HUES48 (cell line): Measurements from ENCODE around the gene CCNL2.

Experiments
- H3K27ac ChIP-seq: one replicate; pipeline ENCODE4 v1.7.0; 2013; ENCODE audit warnings: low read depth, low read length, inconsistent platforms
- H3K27me3 ChIP-seq: 2 replicates; pipeline ENCODE4 v1.6.1; 2013; ENCODE audit warnings: mild to moderate bottlenecking, low read length; ENCODE audit not compliant: control insufficient read depth, insufficient read depth
- H3K36me3 ChIP-seq: 2 replicates; pipeline ENCODE4 v1.6.1; 2013; ENCODE audit warnings: low read length; ENCODE audit not compliant: control insufficient read depth, insufficient read depth
- H3K4me1 ChIP-seq: 2 replicates; pipeline ENCODE4 v1.6.1; 2013; ENCODE audit warnings: mild to moderate bottlenecking, low read length; ENCODE audit not compliant: control insufficient read depth, insufficient read depth
- H3K4me3 ChIP-seq: 2 replicates; pipeline ENCODE4 v1.5.1; 2013; ENCODE audit warnings: mild to moderate bottlenecking, low read depth, low read length
- H3K9ac ChIP-seq: 2 replicates; pipeline ENCODE4 v1.6.1; 2013; ENCODE audit warnings: mild to moderate bottlenecking, low read depth, low read length, moderate library complexity
- H3K9me3 ChIP-seq: 2 replicates; pipeline ENCODE4 v1.6.1; 2013; ENCODE audit warnings: low read length; ENCODE audit not compliant: control insufficient read depth, insufficient read depth

CCNL2 gene

DNA sequence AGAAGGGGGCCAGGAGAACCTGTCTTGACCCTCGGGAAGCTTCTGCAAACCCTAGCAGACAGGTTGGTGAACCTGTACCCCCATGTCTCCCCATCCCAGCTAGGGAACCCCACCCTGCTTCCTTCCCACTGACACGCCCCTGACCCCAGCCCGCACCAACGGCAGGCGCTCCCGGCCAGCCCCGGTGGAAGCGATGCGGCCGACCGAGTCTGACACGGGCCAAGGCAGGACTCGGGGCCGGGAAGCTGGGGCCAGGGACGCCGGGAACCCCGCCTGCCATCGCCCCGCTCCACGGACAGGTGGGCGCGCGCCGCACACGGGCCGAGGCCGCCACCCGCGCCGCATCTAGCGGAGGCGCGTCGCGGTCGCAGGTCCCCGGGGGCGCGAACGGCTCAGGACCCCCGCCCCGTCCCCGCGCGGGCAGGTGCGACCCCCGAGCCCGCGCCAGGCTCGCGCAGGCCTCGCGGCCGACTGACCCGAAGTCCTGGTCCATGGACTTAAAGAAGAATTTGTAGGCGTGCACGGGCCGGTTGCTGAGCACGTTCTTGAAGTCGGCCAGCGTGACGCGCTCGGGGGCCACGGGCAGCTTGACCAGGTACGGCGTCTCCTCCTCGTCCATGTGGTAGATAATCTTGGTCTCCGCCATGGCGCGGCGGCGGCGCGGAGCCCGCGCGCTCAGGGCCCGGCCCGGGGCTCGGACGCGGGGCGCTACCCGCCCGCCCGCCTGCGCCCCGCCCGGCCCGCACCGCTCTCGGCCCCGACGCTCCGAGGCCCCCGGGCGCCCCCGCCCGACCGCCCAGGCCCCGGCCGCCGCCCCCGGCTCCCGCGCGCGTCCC is 50.5 kb downstream of the CCNL2 start:
- H3K27me3 ChIP-seq: peaks cover 5% of the 10 kb centered on the region; the same call in 1 of the 2 replicates
- H3K4me3 ChIP-seq: peak overlapping the region; percentile 83
- H3K27ac ChIP-seq: no peak overlapping the region
- peak overlapping the region; percentile 48; the same call in 1 of the 2 replicates for H3K9ac ChIP-seq
- no peaks in the 10 kb centered on the region for H3K9me3 ChIP-seq
- peaks cover 28% of the 10 kb centered on the region for H3K4me1 ChIP-seq
- no peaks in the 10 kb centered on the region for H3K36me3 ChIP-seq

DNA sequence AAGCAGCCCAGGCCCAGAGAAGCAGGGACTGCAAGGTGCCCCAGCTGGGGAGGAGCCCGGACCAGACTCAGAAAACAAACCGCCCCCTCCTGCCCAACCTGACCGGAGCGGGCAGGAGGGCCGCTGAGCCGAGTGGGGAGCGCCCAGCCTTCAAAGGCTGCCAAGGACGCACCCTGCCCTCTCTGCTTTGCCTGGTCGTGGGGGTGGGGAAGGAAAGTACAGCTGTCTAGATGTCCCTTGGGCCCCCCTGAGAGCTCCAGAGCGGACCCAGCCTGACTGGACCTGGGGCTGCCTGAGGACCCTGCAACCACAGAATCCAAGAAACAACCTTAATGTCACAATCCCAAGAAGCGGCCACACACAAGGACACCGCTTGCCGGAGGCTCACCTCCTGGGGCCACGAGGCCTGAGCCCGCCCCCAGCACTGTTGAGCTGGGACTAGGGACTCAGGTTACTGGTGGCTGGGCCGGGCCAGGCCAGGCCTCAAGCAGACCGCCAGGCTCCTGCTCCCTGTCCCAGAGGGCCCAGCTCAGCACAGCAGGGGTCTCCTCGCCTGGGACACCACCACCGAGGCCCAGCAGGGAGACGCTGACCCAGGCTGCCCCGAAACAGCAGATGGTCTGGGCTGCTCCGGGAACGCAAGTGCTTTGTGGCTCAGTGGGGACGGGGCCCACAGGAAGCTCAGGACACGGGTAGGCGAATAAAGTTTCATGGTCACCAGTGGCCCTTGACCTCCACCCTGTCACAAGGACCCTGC is 51.3 kb downstream of the CCNL2 start:
- Histone ChIP-seq H3K9ac (no peak overlapping the region; the same call in 1 of the 2 replicates), H3K27me3 (peaks cover 5% of the 10 kb centered on the region; the same call in 1 of the 2 replicates), H3K4me3 (peak overlapping the region; percentile 83), H3K27ac (peak overlapping the region; percentile 64), H3K9me3 (no peaks in the 10 kb centered on the region), H3K36me3 (no peaks in the 10 kb centered on the region), H3K4me1 (peaks cover 20% of the 10 kb centered on the region)

DNA sequence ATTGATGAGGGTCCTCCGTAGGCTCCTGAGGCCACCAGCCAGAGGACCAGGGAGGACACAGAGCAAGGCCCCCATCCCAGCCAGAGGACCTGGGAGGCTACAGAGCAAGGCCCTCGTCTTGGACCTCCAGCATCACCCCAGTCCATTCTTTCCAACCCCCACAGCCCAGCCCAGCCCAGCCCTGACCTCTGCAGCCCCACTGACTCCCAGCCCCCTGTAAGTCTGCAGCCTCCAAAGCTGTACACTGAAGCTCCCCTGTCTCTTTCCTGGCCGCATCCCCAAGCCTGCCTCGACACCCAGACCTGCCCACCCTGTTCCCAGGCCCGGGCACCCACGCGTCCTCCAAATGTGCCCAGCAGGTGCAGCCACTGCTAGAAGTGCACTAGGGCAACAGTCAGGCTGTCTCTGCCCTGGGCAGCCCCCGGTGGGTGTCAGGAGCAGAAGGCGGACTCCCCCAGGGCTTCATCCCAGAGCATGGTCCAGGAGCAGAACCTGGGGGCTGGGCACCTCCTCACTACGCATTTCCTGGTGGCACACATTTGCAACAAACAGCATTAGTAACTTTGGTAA is 52.0 kb downstream of the CCNL2 start:
- no peaks in the 10 kb centered on the region for H3K36me3 ChIP-seq
- no peak overlapping the region for H3K9ac ChIP-seq
- no peaks in the 10 kb centered on the region for H3K27me3 ChIP-seq
- peak overlapping the region; percentile 83; the same call in 1 of the 2 replicates for H3K4me3 ChIP-seq
- H3K4me1 ChIP-seq: peaks cover 13% of the 10 kb centered on the region
- H3K27ac ChIP-seq: no peak overlapping the region
- H3K9me3 ChIP-seq: no peaks in the 10 kb centered on the region

DNA sequence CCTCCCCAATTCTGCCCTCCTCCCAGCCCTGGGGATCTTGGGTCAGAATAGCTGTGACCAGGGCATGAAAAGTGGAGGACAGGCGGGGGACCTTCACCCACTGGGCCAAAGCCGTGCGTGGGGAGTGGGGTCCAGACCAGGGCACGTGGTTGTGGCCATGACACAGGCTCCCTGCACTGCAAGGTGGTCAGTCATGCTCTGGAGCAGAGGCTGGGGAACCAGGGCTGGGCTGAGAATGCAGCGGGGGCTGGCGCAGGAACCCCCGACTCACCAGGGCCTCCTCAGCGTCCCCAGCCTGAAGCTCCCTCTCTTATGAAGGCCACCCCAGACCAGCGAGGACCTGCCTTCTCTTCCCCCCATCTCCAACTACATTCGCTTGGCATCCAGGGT is 52.6 kb downstream of the CCNL2 start:
- Histone ChIP-seq H3K4me3 (no peak overlapping the region), H3K9me3 (no peaks in the 10 kb centered on the region), H3K27ac (no peak overlapping the region), H3K27me3 (no peaks in the 10 kb centered on the region), H3K36me3 (peaks cover 2% of the 10 kb centered on the region), H3K4me1 (peaks cover 11% of the 10 kb centered on the region), H3K9ac (no peak overlapping the region)

DNA sequence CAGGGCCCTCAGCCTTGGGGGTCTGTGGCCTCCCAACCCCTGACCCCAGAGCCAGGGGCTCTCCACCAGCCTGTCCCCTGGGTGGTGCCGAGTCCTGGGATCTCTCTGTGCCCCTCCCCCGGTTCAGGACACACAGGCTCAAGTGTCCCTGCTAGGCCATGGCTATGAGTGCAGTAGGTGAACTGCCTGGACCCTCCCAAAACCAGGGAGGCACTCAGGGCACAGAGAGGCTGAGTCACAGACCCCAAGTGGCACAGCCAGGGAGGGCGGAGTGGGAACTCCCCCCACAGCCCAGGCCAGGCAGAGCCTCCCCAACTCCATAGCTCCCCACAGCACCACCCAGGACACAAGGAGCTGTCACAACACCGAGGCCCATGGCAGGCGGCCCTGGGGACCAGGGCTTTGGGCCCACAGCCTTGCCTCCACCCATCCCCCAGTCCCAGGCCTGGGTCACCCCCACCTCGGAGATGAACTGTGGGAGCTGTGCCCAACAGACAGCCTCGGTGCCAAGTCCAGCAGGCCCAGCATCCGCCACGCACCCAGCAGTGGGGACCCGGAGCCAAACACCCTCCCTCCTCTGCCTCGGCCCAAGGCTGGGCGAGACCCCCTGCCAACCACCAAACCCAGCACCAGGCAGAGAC is 53.2 kb downstream of the CCNL2 start:
- Histone ChIP-seq H3K9me3 (no peaks in the 10 kb centered on the region), H3K4me1 (peaks cover 9% of the 10 kb centered on the region), H3K4me3 (no peak overlapping the region), H3K9ac (no peak overlapping the region), H3K27ac (no peak overlapping the region), H3K27me3 (no peaks in the 10 kb centered on the region), H3K36me3 (peaks cover 7% of the 10 kb centered on the region)

DNA sequence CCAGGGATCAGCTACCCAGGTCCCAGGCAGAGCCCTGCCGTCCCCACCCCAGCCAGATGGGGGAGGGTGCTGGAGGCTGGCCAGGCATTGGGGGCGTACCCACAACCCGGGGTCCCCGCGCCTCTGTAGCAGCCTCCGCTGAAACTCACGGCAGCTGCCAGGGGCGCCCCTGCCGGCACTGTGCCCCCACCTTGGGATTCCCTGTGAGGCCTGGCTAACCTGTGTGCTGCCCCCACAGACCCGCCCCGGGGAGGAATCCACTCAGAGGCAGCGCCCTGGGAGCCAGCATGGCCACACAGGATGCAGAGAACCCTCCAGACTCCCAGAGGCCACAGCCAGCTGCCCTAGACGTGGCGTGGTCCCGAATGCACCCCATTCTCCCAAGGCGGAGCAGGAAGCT is 53.8 kb downstream of the CCNL2 start:
- Histone ChIP-seq H3K4me1 (peaks cover 9% of the 10 kb centered on the region), H3K4me3 (no peak overlapping the region)

DNA sequence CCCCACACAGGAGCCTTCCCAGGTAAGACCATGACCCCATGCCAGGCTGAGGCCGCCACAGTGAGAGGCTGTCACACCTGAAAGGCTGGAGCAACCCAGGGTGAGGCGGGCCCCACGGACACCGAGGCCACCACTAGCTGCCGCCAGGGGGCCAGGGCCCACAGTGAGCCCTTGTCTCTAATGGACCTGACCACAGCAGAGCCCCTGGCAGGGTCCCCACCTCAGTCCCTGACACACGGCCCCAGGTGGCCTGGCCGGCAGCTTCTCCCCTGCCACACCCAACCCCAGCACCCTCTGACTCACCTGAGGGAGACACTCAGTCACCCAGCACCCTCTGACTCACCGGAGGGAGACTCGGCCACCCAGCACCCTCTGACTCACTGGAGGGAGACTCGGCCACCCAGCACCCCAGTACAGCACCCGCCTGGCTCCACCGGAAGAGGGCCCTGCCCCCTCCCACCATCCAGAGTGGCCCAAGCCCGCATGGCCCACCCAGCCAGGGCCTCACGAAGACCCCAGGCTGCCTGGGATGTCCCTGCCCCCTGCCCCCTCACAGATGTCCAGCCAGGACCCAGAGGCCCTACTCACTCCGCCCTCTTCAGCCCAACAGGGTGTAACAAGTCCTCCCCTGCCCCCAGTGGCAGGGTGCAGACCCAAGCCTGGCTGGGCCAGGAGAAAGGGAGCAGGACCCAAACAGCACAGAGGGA is 54.3 kb downstream of the CCNL2 start:
- Histone ChIP-seq H3K27ac (no peak overlapping the region), H3K4me1 (peaks cover 9% of the 10 kb centered on the region), H3K36me3 (peaks cover 19% of the 10 kb centered on the region), H3K9ac (no peak overlapping the region), H3K4me3 (no peak overlapping the region), H3K9me3 (no peaks in the 10 kb centered on the region), H3K27me3 (no peaks in the 10 kb centered on the region)

More for the DNA sequence above, 53.8 kb downstream of the CCNL2 start:
- peaks cover 13% of the 10 kb centered on the region for H3K36me3 ChIP-seq
- no peaks in the 10 kb centered on the region for H3K9me3 ChIP-seq
- no peaks in the 10 kb centered on the region for H3K27me3 ChIP-seq
- no peak overlapping the region for H3K27ac ChIP-seq
- no peak overlapping the region for H3K9ac ChIP-seq

DNA sequence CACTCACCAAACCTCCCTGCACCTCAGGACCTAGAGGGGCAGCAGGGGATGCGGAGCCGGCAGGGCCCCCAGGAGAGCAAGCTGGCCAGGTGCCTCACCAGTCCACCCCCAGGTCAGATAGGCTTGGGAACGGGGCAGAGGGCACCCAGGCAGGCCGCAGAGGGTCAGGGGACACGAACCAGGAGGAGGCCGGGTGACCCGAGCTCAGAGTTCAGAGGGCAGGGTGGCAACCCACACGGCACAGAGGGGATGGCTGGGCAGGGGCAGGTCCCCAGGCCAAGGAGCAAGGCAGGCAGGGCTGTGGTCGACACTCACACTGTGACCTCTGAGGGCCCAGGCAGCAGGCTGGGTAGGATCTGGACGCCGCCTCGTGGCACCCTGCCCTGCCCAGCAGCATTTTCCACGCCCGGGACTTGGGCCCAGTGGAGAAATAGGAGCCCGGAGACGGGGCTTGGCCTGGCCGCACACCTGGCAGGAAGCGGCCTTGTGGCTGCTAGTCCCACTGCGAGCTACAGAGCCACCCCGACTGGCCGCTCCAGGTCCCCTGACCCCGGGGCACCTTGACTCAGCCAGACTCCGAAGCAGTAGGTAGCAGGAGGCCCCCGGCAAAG is 55.2 kb downstream of the CCNL2 start:
- H3K4me1 ChIP-seq: peaks cover 9% of the 10 kb centered on the region

DNA sequence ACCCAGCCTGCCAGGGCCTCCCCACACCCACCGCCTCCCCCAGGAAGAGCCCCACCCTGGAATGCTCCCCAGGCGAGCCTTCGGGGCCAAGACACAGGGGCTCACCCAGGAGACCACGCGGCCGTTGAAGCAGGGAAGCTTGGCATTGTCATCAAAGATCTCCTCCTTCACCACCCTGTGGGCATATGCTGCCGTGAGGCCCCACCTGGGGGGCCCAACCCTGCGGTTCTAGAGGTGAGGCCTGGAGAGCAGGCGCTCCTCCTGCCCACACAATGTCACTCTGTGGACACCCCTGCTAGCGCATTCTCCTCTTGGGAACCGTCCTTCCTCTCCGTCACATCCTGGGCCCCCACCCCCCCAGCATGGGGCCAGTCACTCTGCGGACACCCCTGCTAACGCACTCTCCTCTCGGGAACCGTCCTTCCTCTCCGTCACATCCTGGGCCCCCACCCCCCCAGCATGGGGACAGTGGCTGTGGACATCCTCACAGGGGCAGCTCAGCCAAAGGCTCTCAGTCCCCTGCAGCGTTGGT is 56.5 kb downstream of the CCNL2 start:
- Histone ChIP-seq H3K4me1 (peaks cover 2% of the 10 kb centered on the region; the same call in 1 of the 2 replicates), H3K4me3 (no peak overlapping the region), H3K9ac (no peak overlapping the region), H3K27me3 (no peaks in the 10 kb centered on the region), H3K36me3 (peaks cover 30% of the 10 kb centered on the region), H3K9me3 (no peaks in the 10 kb centered on the region), H3K27ac (no peak overlapping the region)

More for the DNA sequence above, 55.2 kb downstream of the CCNL2 start:
- no peaks in the 10 kb centered on the region for H3K27me3 ChIP-seq
- H3K9ac ChIP-seq: no peak overlapping the region
- H3K36me3 ChIP-seq: peaks cover 23% of the 10 kb centered on the region
- no peaks in the 10 kb centered on the region for H3K9me3 ChIP-seq
- no peak overlapping the region for H3K27ac ChIP-seq
- H3K4me3 ChIP-seq: no peak overlapping the region
